Aortic smooth muscle cell (primary cell): ENCODE measurements around the gene STPG3. TPM values are rescaled to one million over a fixed set of nuclear protein-coding genes. Genes with fewer than 3 reads are reported as not detected.

Source experiments
- total RNA-seq: library from RNA; depleted of rRNA; stranded (reverse); fragments of >200 nt; gene quantifications from 2 replicates; pipeline ENCODE4 v1.2.3, GENCODE V29; 2014

Gene STPG3
- total RNA-seq: not detected in 2 replicates

GRCh38 chr9:137251194-137251461, at the start of gene STPG3:
STPG3 (plus strand) TSS chr9:137251286; CDS start chr9:137251287, 1 bp downstream.

GRCh38 chr9:137205126-137206069, 45.7 kb upstream of the STPG3 start, which contains the start of the genes NDOR1 and TMEM203:
NDOR1 (plus strand) TSS chr9:137205700; CDS start chr9:137205778, 78 bp downstream.
TMEM203 (minus strand) TSS chr9:137205648; CDS start chr9:137205414, 234 bp downstream.

GRCh38 chr9:137222190-137223077, 28.7 kb upstream of the STPG3 start, which contains the start of gene RNF208:
RNF208 (minus strand) TSS chr9:137222240; CDS start chr9:137221212, 1,028 bp downstream.

GRCh38 chr9:137224830-137225694, 26.0 kb upstream of the STPG3 start, which contains the start of gene CYSRT1:
CYSRT1 (plus strand) TSS chr9:137225174; CDS start chr9:137225622, 448 bp downstream.

GRCh38 chr9:137227054-137227852, 23.8 kb upstream of the STPG3 start, which contains the start of gene RNF224:
RNF224 (plus strand) TSS chr9:137227502; CDS start chr9:137228336, 834 bp downstream.

GRCh38 chr9:137230705-137231371, 20.2 kb upstream of the STPG3 start, which contains the start of gene SLC34A3:
SLC34A3 (plus strand) TSS chr9:137230901; CDS start chr9:137231703, 802 bp downstream.

GRCh38 chr9:137240841-137241489, 10.1 kb upstream of the STPG3 start, which contains the start of gene TUBB4B:
TUBB4B (plus strand) TSS chr9:137241287; CDS start chr9:137241361, 74 bp downstream.

GRCh38 chr9:137254624-137255447, 3.8 kb downstream of the STPG3 start, which contains the start of gene NELFB:
NELFB (plus strand) TSS chr9:137255327.

GRCh38 chr9:137277329-137278041, 26.4 kb downstream of the STPG3 start, which contains the start of gene TOR4A:
TOR4A (plus strand) TSS chr9:137277726; CDS start chr9:137278690, 964 bp downstream.

GRCh38 chr9:137302118-137302448, 51.0 kb downstream of the STPG3 start, which contains the start of gene NRARP:
NRARP (minus strand) TSS chr9:137302271; CDS start chr9:137301928, 343 bp downstream.

Other genes starting within 250 kb of the STPG3 start
- gene ABCA2, start 223.0 kb upstream of the STPG3 start, total RNA-seq: 33.4 and 40.3 TPM in 2 replicates
- not detected in 2 replicates for gene FUT7, start 219.2 kb upstream of the STPG3 start, total RNA-seq
- 21.4 and 28.4 TPM in 2 replicates for gene NPDC1, start 205.1 kb upstream of the STPG3 start, total RNA-seq
- not detected in 2 replicates for gene ENTPD2, start 197.2 kb upstream of the STPG3 start, total RNA-seq
- 5.1 and 7.7 TPM in 2 replicates for gene SAPCD2, start 180.7 kb upstream of the STPG3 start, total RNA-seq
- 14.0 and 19.0 TPM in 2 replicates for gene UAP1L1, start 173.8 kb upstream of the STPG3 start, total RNA-seq
- gene MAN1B1, start 164.3 kb upstream of the STPG3 start, total RNA-seq: 84.3 and 90.3 TPM in 2 replicates
- gene DPP7, start 136.6 kb upstream of the STPG3 start, total RNA-seq: 83.8 and 87.8 TPM in 2 replicates
- 0.06 and 0.13 TPM in 2 replicates for gene GRIN1, start 112.1 kb upstream of the STPG3 start, total RNA-seq
- gene LRRC26, start 81.2 kb upstream of the STPG3 start, total RNA-seq: not detected in 2 replicates
- not detected in 2 replicates for gene TMEM210, start 79.2 kb upstream of the STPG3 start, total RNA-seq
- 21.9 and 23.6 TPM in 2 replicates for gene ANAPC2, start 62.7 kb upstream of the STPG3 start, total RNA-seq
- 73.2 and 78.1 TPM in 2 replicates for gene SSNA1, start 62.6 kb upstream of the STPG3 start, total RNA-seq
- 5.2 and 5.8 TPM in 2 replicates for gene TPRN, start 50.5 kb upstream of the STPG3 start, total RNA-seq
- 28.7 and 34.1 TPM in 2 replicates for gene TMEM203, start 45.6 kb upstream of the STPG3 start, total RNA-seq
- 3.1 and 3.3 TPM in 2 replicates for gene NDOR1, start 45.6 kb upstream of the STPG3 start, total RNA-seq
- 0.40 and 0.50 TPM in 2 replicates for gene RNF208, start 29.0 kb upstream of the STPG3 start, total RNA-seq
- 0.87 and 1.2 TPM in 2 replicates for gene CYSRT1, start 26.1 kb upstream of the STPG3 start, total RNA-seq
- gene RNF224, start 23.8 kb upstream of the STPG3 start, total RNA-seq: 0.12 and 0.13 TPM in 2 replicates
- 0.06 and 0.13 TPM in 2 replicates for gene SLC34A3, start 20.4 kb upstream of the STPG3 start, total RNA-seq
- gene TUBB4B, start 10.0 kb upstream of the STPG3 start, total RNA-seq: 144 and 225 TPM in 2 replicates
- gene NELFB, start 4.0 kb downstream of the STPG3 start, total RNA-seq: 44.7 and 51.8 TPM in 2 replicates
- gene TOR4A, start 26.4 kb downstream of the STPG3 start, total RNA-seq: 35.2 and 35.7 TPM in 2 replicates
- 0.25 and 0.53 TPM in 2 replicates for gene NRARP, start 51.0 kb downstream of the STPG3 start, total RNA-seq
- 7.1 and 8.6 TPM in 2 replicates for gene EXD3, start 171.9 kb downstream of the STPG3 start, total RNA-seq
- gene NOXA1, start 172.1 kb downstream of the STPG3 start, total RNA-seq: 0.53 and 0.56 TPM in 2 replicates
- under 0.01 and 0.06 TPM in 2 replicates for gene ENTPD8, start 190.1 kb downstream of the STPG3 start, total RNA-seq
- 14.3 and 17.3 TPM in 2 replicates for gene NSMF, start 208.0 kb downstream of the STPG3 start, total RNA-seq